Chondrocyte (in vitro differentiated cells): ENCODE results near the gene NFKB1. TPM values are rescaled to one million over a fixed set of nuclear protein-coding genes. Genes with fewer than 3 reads are reported as not detected.
A peak's percentile ranks its signal among the peaks of the same experiment; 100 is the strongest.

ENCODE experiments used
- DNase-seq: peaks from one replicate; pipeline ENCODE4 v3.0.0; 2021; ENCODE audit warnings: mixed read lengths, low spot score
- H3K27ac Mint-ChIP-seq: one replicate; pipeline ENCODE4 v1.8.0; 2021; ENCODE audit warnings: mild to moderate bottlenecking, moderate library complexity, mixed read lengths; ENCODE audit not compliant: unreplicated experiment
- H3K27me3 Mint-ChIP-seq: 2 replicates; pipeline ENCODE4 v1.8.0; 2021; ENCODE audit warnings: low read depth, mixed read lengths
- H3K36me3 Mint-ChIP-seq: 2 replicates; pipeline ENCODE4 v1.8.0; 2021; ENCODE audit warnings: low read depth, mixed read lengths
- H3K4me1 Mint-ChIP-seq: 2 replicates; pipeline ENCODE4 v1.8.0; 2021; ENCODE audit warnings: low read depth, mild to moderate bottlenecking, mixed read lengths
- H3K4me3 Mint-ChIP-seq: one replicate; pipeline ENCODE4 v1.8.0; 2021; ENCODE audit warnings: mild to moderate bottlenecking, moderate library complexity, mixed read lengths; ENCODE audit not compliant: unreplicated experiment
- H3K9me3 Mint-ChIP-seq: 2 replicates; pipeline ENCODE4 v1.8.0; 2021; ENCODE audit warnings: low read depth, mixed read lengths
- CTCF ChIP-seq: fragments of 200-600 bp; sonication (generic); IDR thresholded peaks from 2 replicates; pipeline ENCODE4 v1.5.0; 2021; ENCODE audit warnings: antibody characterized with exemption, mild to moderate bottlenecking, moderate library complexity
- total RNA-seq: library from RNA; stranded (reverse); gene quantifications from 3 replicates; pipeline ENCODE4 v1.2.1, GENCODE V29; 2021

The NFKB1 gene
- total RNA-seq, 1 donor from 2014 or later: 24.4 TPM

- peaks cover 39% of the 10 kb centered on the region for H3K4me1 Mint-ChIP-seq
- H3K9me3 Mint-ChIP-seq: no peaks in the 10 kb centered on the region
- no peaks in the 10 kb centered on the region for H3K27me3 Mint-ChIP-seq
- DNase-seq: no peak
- H3K36me3 Mint-ChIP-seq: no peaks in the 10 kb centered on the region
- peak overlapping the region; percentile 74 for H3K27ac Mint-ChIP-seq
- no peak for TF ChIP-seq CTCF
- peak overlapping the region; percentile 69 for H3K4me3 Mint-ChIP-seq
Observed at GRCh38 chr4:102500352-102500695, 835 bp upstream of the NFKB1 start.

- Mint-ChIP-seq H3K36me3 (no peaks in the 10 kb centered on the region), H3K27ac (peak overlapping the region; percentile 98), H3K9me3 (no peaks in the 10 kb centered on the region), H3K4me3 (peak overlapping the region; percentile 96), H3K27me3 (no peaks in the 10 kb centered on the region), H3K4me1 (peaks cover 40% of the 10 kb centered on the region)
- DNase-seq: no peak
- no peak for TF ChIP-seq CTCF
Observed at GRCh38 chr4:102501447-102501696, 213 bp downstream of the NFKB1 start.

- Mint-ChIP-seq H3K27me3 (no peaks in the 10 kb centered on the region), H3K36me3 (no peaks in the 10 kb centered on the region), H3K9me3 (no peaks in the 10 kb centered on the region)
Observed at GRCh38 chr4:102502543-102502818, 1.3 kb downstream of the NFKB1 start.

GRCh38 chr4:102503301-102503746, 2.2 kb downstream of the NFKB1 start:
- no peak for TF ChIP-seq CTCF
- H3K27ac Mint-ChIP-seq: peak overlapping the region; percentile 28
- DNase-seq: no peak
- H3K4me1 Mint-ChIP-seq: peaks cover 46% of the 10 kb centered on the region
- no peaks in the 10 kb centered on the region for H3K9me3 Mint-ChIP-seq
- H3K4me3 Mint-ChIP-seq: peak overlapping the region; percentile 96
- H3K27me3 Mint-ChIP-seq: no peaks in the 10 kb centered on the region
- no peaks in the 10 kb centered on the region for H3K36me3 Mint-ChIP-seq

More at GRCh38 chr4:102502543-102502818, 1.3 kb downstream of the NFKB1 start:
- peak overlapping the region; percentile 98 for H3K27ac Mint-ChIP-seq
- TF ChIP-seq CTCF: no peak
- DNase-seq: no peak
- H3K4me3 Mint-ChIP-seq: peak overlapping the region; percentile 96
- peaks cover 40% of the 10 kb centered on the region for H3K4me1 Mint-ChIP-seq

- Mint-ChIP-seq H3K27ac (peak overlapping the region; percentile 28), H3K4me3 (peak overlapping the region; percentile 96), H3K4me1 (peaks cover 46% of the 10 kb centered on the region), H3K27me3 (no peaks in the 10 kb centered on the region), H3K36me3 (no peaks in the 10 kb centered on the region), H3K9me3 (no peaks in the 10 kb centered on the region)
- no peak for TF ChIP-seq CTCF
- no peak for DNase-seq
Observed at GRCh38 chr4:102503831-102504786, 3.0 kb downstream of the NFKB1 start.
